Measurements from ENCODE around the gene ATXN1. TPM values are rescaled to one million over a fixed set of nuclear protein-coding genes. Genes with fewer than 3 reads are reported as not detected.

The ATXN1 gene
- total RNA-seq, 1 donor = 48.5 TPM

GRCh38 chr6:16294371-16294770 lies 466.9 kb downstream of the ATXN1 start:
- H2AFZ ChIP-seq (ENCODE audit: low read length) = no peak overlapping the region
- no peak overlapping the region for H3K27ac ChIP-seq (ENCODE audit: low read depth, low read length)
- H3K36me3 ChIP-seq (ENCODE audit: insufficient read depth, low read length) = no peaks in the 10 kb centered on the region
- no peaks in the 10 kb centered on the region for H3K9me3 ChIP-seq (ENCODE audit: low read depth, low read length)
- H3K4me1 ChIP-seq (ENCODE audit: insufficient read depth, low read length) = no peaks in the 10 kb centered on the region
- H3K27me3 ChIP-seq (ENCODE audit: insufficient read depth, low read length) = no peaks in the 10 kb centered on the region
- no peak overlapping the region for H3K4me3 ChIP-seq (ENCODE audit: insufficient read depth, low read length)
- peak; percentile 62 for DNase-seq (ENCODE audit: insufficient read length, low spot score, missing footprints)
- no peak for TF ChIP-seq CTCF (IDR thresholded peaks at IDR 0.05; ENCODE audit: extremely low read depth, low read depth, low read length)
- H3K79me2 ChIP-seq (ENCODE audit: insufficient read depth, low read length) = no peaks in the 10 kb centered on the region
- H4K20me1 ChIP-seq (ENCODE audit: insufficient read depth, low read length) = no peaks in the 10 kb centered on the region
- H3K4me2 ChIP-seq (ENCODE audit: insufficient read depth, low read length) = no peak overlapping the region

GRCh38 chr6:16292942-16293341 lies 468.3 kb downstream of the ATXN1 start:
- Histone ChIP-seq H3K79me2 (ENCODE audit: insufficient read depth, low read length) (no peaks in the 10 kb centered on the region), H3K27ac (ENCODE audit: low read depth, low read length) (no peak overlapping the region), H3K27me3 (ENCODE audit: insufficient read depth, low read length) (no peaks in the 10 kb centered on the region), H3K36me3 (ENCODE audit: insufficient read depth, low read length) (no peaks in the 10 kb centered on the region), H4K20me1 (ENCODE audit: insufficient read depth, low read length) (no peaks in the 10 kb centered on the region), H2AFZ (ENCODE audit: low read length) (no peak overlapping the region), H3K4me3 (ENCODE audit: insufficient read depth, low read length) (no peak overlapping the region), H3K9me3 (ENCODE audit: low read depth, low read length) (no peaks in the 10 kb centered on the region), H3K4me2 (ENCODE audit: insufficient read depth, low read length) (no peak overlapping the region), H3K4me1 (ENCODE audit: insufficient read depth, low read length) (no peaks in the 10 kb centered on the region)
- no peak for DNase-seq (ENCODE audit: insufficient read length, low spot score, missing footprints)
- no peak for TF ChIP-seq CTCF (IDR thresholded peaks at IDR 0.05; ENCODE audit: extremely low read depth, low read depth, low read length)

GRCh38 chr6:16292432-16292831 lies 468.8 kb downstream of the ATXN1 start:
- Histone ChIP-seq H3K79me2 (ENCODE audit: insufficient read depth, low read length) (no peaks in the 10 kb centered on the region), H3K36me3 (ENCODE audit: insufficient read depth, low read length) (no peaks in the 10 kb centered on the region), H3K9me3 (ENCODE audit: low read depth, low read length) (no peaks in the 10 kb centered on the region), H2AFZ (ENCODE audit: low read length) (no peak overlapping the region), H3K4me3 (ENCODE audit: insufficient read depth, low read length) (no peak overlapping the region), H3K27me3 (ENCODE audit: insufficient read depth, low read length) (no peaks in the 10 kb centered on the region), H3K27ac (ENCODE audit: low read depth, low read length) (no peak overlapping the region), H4K20me1 (ENCODE audit: insufficient read depth, low read length) (no peaks in the 10 kb centered on the region), H3K4me1 (ENCODE audit: insufficient read depth, low read length) (no peaks in the 10 kb centered on the region), H3K4me2 (ENCODE audit: insufficient read depth, low read length) (no peak overlapping the region)
- TF ChIP-seq CTCF (IDR thresholded peaks at IDR 0.05; ENCODE audit: extremely low read depth, low read depth, low read length) = no peak
- DNase-seq (ENCODE audit: insufficient read length, low spot score, missing footprints) = no peak

- Histone ChIP-seq H4K20me1 (ENCODE audit: insufficient read depth, low read length) (no peaks in the 10 kb centered on the region), H3K27ac (ENCODE audit: low read depth, low read length) (no peak overlapping the region), H3K36me3 (ENCODE audit: insufficient read depth, low read length) (no peaks in the 10 kb centered on the region), H3K4me1 (ENCODE audit: insufficient read depth, low read length) (no peaks in the 10 kb centered on the region), H3K27me3 (ENCODE audit: insufficient read depth, low read length) (no peaks in the 10 kb centered on the region), H3K4me2 (ENCODE audit: insufficient read depth, low read length) (no peak overlapping the region), H3K79me2 (ENCODE audit: insufficient read depth, low read length) (no peaks in the 10 kb centered on the region), H3K9me3 (ENCODE audit: low read depth, low read length) (no peaks in the 10 kb centered on the region), H3K4me3 (ENCODE audit: insufficient read depth, low read length) (no peak overlapping the region), H2AFZ (ENCODE audit: low read length) (no peak overlapping the region)
- no peak for TF ChIP-seq CTCF (IDR thresholded peaks at IDR 0.05; ENCODE audit: extremely low read depth, low read depth, low read length)
- DNase-seq (ENCODE audit: insufficient read length, low spot score, missing footprints) = no peak
These were observed 469.5 kb downstream of the ATXN1 start for GRCh38 chr6:16291739-16292138.
